Endothelial cell of umbilical vein (primary cell): ENCODE results near the gene KIF6. TPM values are rescaled to one million over a fixed set of nuclear protein-coding genes. Genes with fewer than 3 reads are reported as not detected.

Experiments
- BruUV-seq: library from RNA; stranded (reverse); fragments of 400-500 nt; replicated peaks from 2 replicates; lab custom pipeline; 2021; lab: Mats Ljungman, UMichigan
- CTCF ChIA-PET: fragments of 300-600, 350-600 bp; sonication (Branson Sonifier 250); formaldehyde crosslinking; loops from one replicate; lab custom pipeline; 2021; ENCODE audit warnings: antibody characterized with exemption, inconsistent platforms; lab: Charles Lee
- POLR2A ChIA-PET: fragments of 300-600, 350-600 bp; sonication (Branson Sonifier 250); formaldehyde crosslinking; loops from one replicate; lab custom pipeline; 2021; ENCODE audit warnings: antibody characterized with exemption, inconsistent platforms; lab: Charles Lee
- DNase-seq: peaks from one replicate; pipeline ENCODE4 v3.0.0-alpha.2; 2011; ENCODE audit warnings: low read depth, low spot score
- FAIRE-seq: peaks from 2 replicates; lab custom pipeline; 2011; peaks lifted over from hg19 to GRCh38; lab: Jason Lieb, UNC
- H2AFZ ChIP-seq: 2 replicates; pipeline ENCODE4 v1.6.0; 2012; ENCODE audit warnings: low read depth, low read length, control low read depth, inconsistent platforms
- H3K27ac ChIP-seq: 2 replicates; pipeline ENCODE4 v1.5.1; 2011; ENCODE audit warnings: low read depth, mild to moderate bottlenecking, control low read depth, low read length, moderate library complexity; ENCODE audit not compliant: insufficient read depth
- H3K27me3 ChIP-seq, 2 experiments: 2 replicates each; pipeline versions ENCODE4 v1.6.0 to v1.6.1; 2011; ENCODE audit warnings: low read length in 2 of 2, mixed read lengths in 1 of 2; ENCODE audit not compliant: control insufficient read depth in 2 of 2, insufficient read depth in 2 of 2
- H3K36me3 ChIP-seq, 2 experiments: 2 replicates in 1 of 2; 3 replicates in 1 of 2; pipeline ENCODE4 v1.5.1; 2011; ENCODE audit warnings: low read length in 2 of 2, mild to moderate bottlenecking in 1 of 2, moderate library complexity in 1 of 2; ENCODE audit not compliant: control insufficient read depth in 2 of 2, insufficient read depth in 2 of 2; ENCODE audit errors: extremely low read depth in 1 of 2
- H3K4me1 ChIP-seq: 3 replicates; pipeline ENCODE4 v1.5.1; 2011; ENCODE audit warnings: mild to moderate bottlenecking, low read length; ENCODE audit not compliant: control insufficient read depth, insufficient read depth; ENCODE audit errors: extremely low read depth
- H3K4me2 ChIP-seq: 2 replicates; pipeline ENCODE4 v1.6.1; 2011; ENCODE audit warnings: low read length, control low read depth, mixed read lengths; ENCODE audit not compliant: insufficient read depth
- H3K4me3 ChIP-seq, 3 experiments: fragments of 200-600 bp in 1 of 3; sonication (generic), shearing (Covaris generic) in 1 of 3; replicated peaks in 1 of 3; 2 replicates each; pipeline ENCODE4 v1.5.1; 2011 to 2016; ENCODE audit warnings: control low read depth in 3 of 3, low read length in 3 of 3, mild to moderate bottlenecking in 2 of 3, inconsistent platforms in 1 of 3, low read depth in 1 of 3, moderate library complexity in 1 of 3; ENCODE audit not compliant: insufficient read depth in 1 of 3
- H3K79me2 ChIP-seq: 2 replicates; pipeline ENCODE4 v1.6.0; 2012; ENCODE audit warnings: low read length, inconsistent platforms; ENCODE audit not compliant: control insufficient read depth, insufficient read depth
- H3K9ac ChIP-seq: replicated peaks from 2 replicates; pipeline ENCODE3; 2011; ENCODE audit warnings: low read length, control low read depth; ENCODE audit not compliant: insufficient read depth; ENCODE audit errors: extremely low read depth
- H3K9me1 ChIP-seq: replicated peaks from 3 replicates; pipeline ENCODE4 v1.6.0; 2011; ENCODE audit warnings: mild to moderate bottlenecking, low read length; ENCODE audit not compliant: control insufficient read depth, insufficient read depth; ENCODE audit errors: extremely low read depth
- H3K9me3 ChIP-seq: replicated peaks from 2 replicates; pipeline ENCODE4 v1.5.1; 2012; ENCODE audit warnings: low read length, inconsistent platforms; ENCODE audit not compliant: control insufficient read depth, insufficient read depth
- H4K20me1 ChIP-seq: replicated peaks from 2 replicates; pipeline ENCODE3; 2011; ENCODE audit warnings: mild to moderate bottlenecking, low read length; ENCODE audit not compliant: control insufficient read depth, insufficient read depth; ENCODE audit errors: extremely low read depth
- EZH2 ChIP-seq: IDR thresholded peaks from 2 replicates; pipeline ENCODE4 v1.6.1; 2012; ENCODE audit warnings: borderline replicate concordance, low read depth, mild to moderate bottlenecking, moderate library complexity, low read length, inconsistent platforms; ENCODE audit not compliant: severe bottlenecking
- FOS ChIP-seq: IDR thresholded peaks from 2 replicates; pipeline ENCODE4 v1.6.1; 2011; ENCODE audit warnings: mild to moderate bottlenecking, low read length, moderate library complexity, borderline replicate concordance; ENCODE audit not compliant: insufficient read depth
- GATA2 ChIP-seq: IDR thresholded peaks from 2 replicates; pipeline ENCODE4 v1.7.0; 2011; ENCODE audit warnings: low read depth, mild to moderate bottlenecking, moderate library complexity, mixed read lengths, low read length; ENCODE audit not compliant: insufficient read length, insufficient read depth
- JUN ChIP-seq: IDR thresholded peaks from 2 replicates; pipeline ENCODE4 v1.6.1; 2011; ENCODE audit warnings: borderline replicate concordance, low read depth; ENCODE audit not compliant: insufficient read length, insufficient read depth
- MYC ChIP-seq: IDR thresholded peaks from one replicate; pipeline ENCODE4 v1.6.1; 2011; ENCODE audit warnings: mild to moderate bottlenecking, low read depth, low read length
- POLR2A ChIP-seq: IDR thresholded peaks from 2 replicates; pipeline ENCODE4 v1.6.1; 2012; ENCODE audit warnings: low read depth, mild to moderate bottlenecking, control low read depth, low read length
- POLR2AphosphoS5 ChIP-seq: IDR thresholded peaks from 2 replicates; pipeline ENCODE4 v1.6.1; 2012; ENCODE audit warnings: low read depth, mild to moderate bottlenecking, control low read depth, low read length, moderate library complexity; ENCODE audit not compliant: insufficient read depth
- dilution Hi-C: fragments of 300-500 bp; cut with MboI; formaldehyde crosslinking; loops from one replicate; pipeline ENCODE4 v1.15.0; 2019; ENCODE audit warnings: low sequenced_read_pairs; ENCODE audit not compliant: extremely low pct_ligation_motif_present
- intact Hi-C: fragments of 100-400 bp; cut with micrococcal nuclease; formaldehyde crosslinking; loops from one replicate; pipeline ENCODE4 v1.10.0; 2022
- polyA plus RNA-seq, 4 experiments: library from polyadenylated mRNA; depleted of rRNA in 3 of 4; stranded (reverse) in 3 of 4; unstranded in 1 of 4; fragments of >200 nt; gene quantifications; 2 replicates each; pipeline versions ENCODE4 v1.2.1 to v1.2.3, GENCODE V29; 2011 to 2012; ENCODE audit warnings: missing spikeins in 1 of 4
- total RNA-seq: library from RNA; stranded (reverse); gene quantifications from 2 replicates; pipeline ENCODE4 v1.2.3, GENCODE V29; 2021
- TF ChIP-seq, protein P1 (sequence below), 2 donors: IDR thresholded peaks; 1 replicate in 1 of 2; 2 replicates in 1 of 2; pipeline ENCODE4 v1.5.1; 2011; ENCODE audit warnings: low read length in 2 of 2, mild to moderate bottlenecking in 2 of 2, moderate library complexity in 2 of 2, control low read depth in 1 of 2, inconsistent platforms in 1 of 2, low read depth in 1 of 2; ENCODE audit not compliant: insufficient read depth in 1 of 2; ENCODE audit errors: extremely low read depth in 1 of 2
- TF ChIP-seq, protein P2 (sequence below): IDR thresholded peaks from 2 replicates; pipeline ENCODE4 v1.6.1; 2011; ENCODE audit not compliant: insufficient read depth, insufficient read length

Gene KIF6
- total and polyA plus RNA-seq, 2 donors (not counting 3 experiments of a cell fraction or from before 2014, with no cell fraction given) = not detected

DNA sequence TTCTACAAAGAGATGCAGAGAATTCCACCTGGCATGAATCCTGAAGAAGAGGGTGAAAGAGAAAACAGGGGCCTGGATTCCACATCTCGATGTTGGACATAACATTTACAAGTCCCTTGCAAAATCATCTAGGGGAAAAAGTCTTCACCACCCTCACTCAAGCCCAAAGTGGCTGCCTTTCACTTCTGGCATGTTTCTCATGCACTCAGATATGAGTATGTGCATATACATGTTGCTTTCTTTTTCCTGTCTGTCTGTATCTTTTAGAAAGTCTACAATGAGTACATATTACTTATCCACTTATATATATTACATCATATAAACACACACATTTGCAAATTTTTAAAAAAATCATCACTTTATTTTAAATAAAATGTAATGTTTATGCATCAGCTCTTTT is 159.3 kb downstream of the KIF6 start:
- CTCF ChIA-PET = no interaction called here
- no peak overlapping the region for H3K4me2 ChIP-seq
- H4K20me1 ChIP-seq = no peaks in the 10 kb centered on the region
- H3K36me3 ChIP-seq = no peaks in the 10 kb centered on the region
- dilution Hi-C loops (no loop called here), intact Hi-C loops (no loop called here)
- no peaks in the 10 kb centered on the region for H3K9me1 ChIP-seq
- no peak overlapping the region for H3K4me3 ChIP-seq
- H3K9ac ChIP-seq = no peak overlapping the region
- no TSS peak for BruUV-seq
- no peak for DNase-seq
- no peaks in the 10 kb centered on the region for H3K9me3 ChIP-seq
- POLR2A ChIA-PET = no interaction called here
- H3K79me2 ChIP-seq = no peaks in the 10 kb centered on the region
- H3K27me3 ChIP-seq = no peaks in the 10 kb centered on the region
- H3K4me1 ChIP-seq = no peaks in the 10 kb centered on the region
- TF ChIP-seq GATA2 (no peak), POLR2AphosphoS5 (no peak), MYC (no peak), POLR2A (no peak), FOS (no peak), EZH2 (no peak), JUN (no peak)
- TF ChIP-seq, protein P1, sequence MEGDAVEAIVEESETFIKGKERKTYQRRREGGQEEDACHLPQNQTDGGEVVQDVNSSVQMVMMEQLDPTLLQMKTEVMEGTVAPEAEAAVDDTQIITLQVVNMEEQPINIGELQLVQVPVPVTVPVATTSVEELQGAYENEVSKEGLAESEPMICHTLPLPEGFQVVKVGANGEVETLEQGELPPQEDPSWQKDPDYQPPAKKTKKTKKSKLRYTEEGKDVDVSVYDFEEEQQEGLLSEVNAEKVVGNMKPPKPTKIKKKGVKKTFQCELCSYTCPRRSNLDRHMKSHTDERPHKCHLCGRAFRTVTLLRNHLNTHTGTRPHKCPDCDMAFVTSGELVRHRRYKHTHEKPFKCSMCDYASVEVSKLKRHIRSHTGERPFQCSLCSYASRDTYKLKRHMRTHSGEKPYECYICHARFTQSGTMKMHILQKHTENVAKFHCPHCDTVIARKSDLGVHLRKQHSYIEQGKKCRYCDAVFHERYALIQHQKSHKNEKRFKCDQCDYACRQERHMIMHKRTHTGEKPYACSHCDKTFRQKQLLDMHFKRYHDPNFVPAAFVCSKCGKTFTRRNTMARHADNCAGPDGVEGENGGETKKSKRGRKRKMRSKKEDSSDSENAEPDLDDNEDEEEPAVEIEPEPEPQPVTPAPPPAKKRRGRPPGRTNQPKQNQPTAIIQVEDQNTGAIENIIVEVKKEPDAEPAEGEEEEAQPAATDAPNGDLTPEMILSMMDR (IDR thresholded peaks at IDR 0.05; ENCODE audit: extremely low read depth in 1 of 2, insufficient read depth in 1 of 2, low read depth in 1 of 2, low read length in 2 of 2) = no peak
- TF ChIP-seq, protein P2, sequence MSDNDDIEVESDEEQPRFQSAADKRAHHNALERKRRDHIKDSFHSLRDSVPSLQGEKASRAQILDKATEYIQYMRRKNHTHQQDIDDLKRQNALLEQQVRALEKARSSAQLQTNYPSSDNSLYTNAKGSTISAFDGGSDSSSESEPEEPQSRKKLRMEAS = no peak
- FAIRE-seq = no peak
- H3K27ac ChIP-seq = no peak overlapping the region
- H2AFZ ChIP-seq = no peak overlapping the region
